Esophagus (tissue), 2 donors: ENCODE data around the gene ZNF579. TPM values are rescaled to one million over a fixed set of nuclear protein-coding genes. Genes with fewer than 3 reads are reported as not detected.
A peak's percentile ranks its signal among the peaks of the same experiment; 100 is the strongest.
"Not testable (repeated sequence)": the region's sequence is repeated elsewhere in the genome, so short reads cannot be mapped to it uniquely, and the experiment has no call there.

Experiments used
- H3K27ac ChIP-seq, 2 donors: one replicate each; pipeline ENCODE4 v1.5.1; 2013; ENCODE audit warnings: low read depth in 2 of 2, mild to moderate bottlenecking in 2 of 2, inconsistent platforms in 1 of 2, low read length in 1 of 2, moderate library complexity in 1 of 2
- H3K27me3 ChIP-seq, 2 donors: one replicate each; pipeline ENCODE4 v1.6.1; 2013; ENCODE audit warnings: low read length in 2 of 2, control low read depth in 1 of 2, mild to moderate bottlenecking in 1 of 2; ENCODE audit not compliant: insufficient read depth in 2 of 2, control insufficient read depth in 1 of 2
- H3K36me3 ChIP-seq, 2 donors: one replicate each; pipeline ENCODE4 v1.6.1; 2013; ENCODE audit warnings: low read length in 1 of 2; ENCODE audit not compliant: control insufficient read depth in 2 of 2, insufficient read depth in 2 of 2
- H3K4me1 ChIP-seq, 2 donors: one replicate each; pipeline ENCODE4 v1.6.1; 2013; ENCODE audit warnings: low read length in 1 of 2; ENCODE audit not compliant: control insufficient read depth in 2 of 2, insufficient read depth in 2 of 2
- H3K4me3 ChIP-seq, 2 donors: one replicate each; pipeline ENCODE4 v1.5.1; 2013; ENCODE audit warnings: low read length in 2 of 2, mild to moderate bottlenecking in 2 of 2, low read depth in 1 of 2, moderate library complexity in 1 of 2
- H3K9me3 ChIP-seq, 2 donors: one replicate each; pipeline ENCODE4 v1.6.1; 2013; ENCODE audit warnings: mild to moderate bottlenecking in 2 of 2, low read depth in 1 of 2, low read length in 1 of 2, moderate library complexity in 1 of 2; ENCODE audit not compliant: control insufficient read depth in 2 of 2, insufficient read depth in 1 of 2
- WGBS, 2 donors: extraction: QIAGEN DNeasy Blood & Tissue Kit; methylation state at CpG; one replicate each; pipeline ENCODE4 v1.1.7; 2013; 5-methylcytosine and 5-hydroxymethylcytosine counted together
- polyA plus RNA-seq, 2 donors: library from polyadenylated mRNA; stranded (reverse); fragments of 200-250 nt; gene quantifications; one replicate each; pipeline ENCODE4 v1.2.3, GENCODE V29; 2013
- donor health status: healthy with polysubstance abuse.
- donor health status: Bipolar disorder and iron deficiency.

Gene ZNF579
- polyA plus RNA-seq, 2 donors, result 3.4 to 4.4 TPM

DNA sequence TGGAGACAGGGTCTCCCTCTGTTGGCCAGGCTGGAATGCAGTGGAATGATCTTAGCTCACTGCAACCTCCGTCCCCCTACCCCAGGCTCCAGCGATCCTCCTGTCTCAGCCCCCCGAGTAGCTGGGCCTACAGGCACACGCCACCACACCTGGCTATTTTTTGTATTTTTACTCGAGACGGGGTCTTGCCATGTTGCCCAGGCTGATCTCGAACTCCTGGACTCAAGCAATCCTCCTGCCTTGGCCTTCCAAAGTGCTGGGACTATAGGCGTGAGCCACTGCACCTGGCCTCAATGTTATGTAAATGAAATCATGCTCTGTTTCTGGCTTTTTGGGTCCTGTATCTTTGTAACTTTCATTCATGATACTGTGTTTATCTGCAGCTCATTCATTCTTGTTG, 8.1 kb upstream of the ZNF579 start:
- WGBS, 2 donors, result 91 to 92% methylated on average over 8 of the region's 8 CpGs
- Histone ChIP-seq H3K36me3 (peaks cover 0 to 8% of the 10 kb centered on the region in 2 donors), H3K9me3 (no peaks in the 10 kb centered on the region), H3K4me1 (peaks cover 5 to 7% of the 10 kb centered on the region in 2 donors), H3K27ac (no peak overlapping the region), H3K4me3 (no peak overlapping the region), H3K27me3 (no peaks in the 10 kb centered on the region)

- Histone ChIP-seq H3K36me3 (no peaks in the 10 kb centered on the region), H3K27me3 (no peaks in the 10 kb centered on the region), H3K4me1 (peaks cover 6 to 7% of the 10 kb centered on the region in 2 donors), H3K27ac (no peak overlapping the region), H3K4me3 (peak overlapping the region; percentile 27 to 28), H3K9me3 (no peaks in the 10 kb centered on the region)
- 1 to 2% methylated on average over 40 of the region's 40 CpGs for WGBS, 2 donors
Measured at GRCh38 chr19:55586976-55587668, 6.5 kb upstream of the ZNF579 start.

DNA sequence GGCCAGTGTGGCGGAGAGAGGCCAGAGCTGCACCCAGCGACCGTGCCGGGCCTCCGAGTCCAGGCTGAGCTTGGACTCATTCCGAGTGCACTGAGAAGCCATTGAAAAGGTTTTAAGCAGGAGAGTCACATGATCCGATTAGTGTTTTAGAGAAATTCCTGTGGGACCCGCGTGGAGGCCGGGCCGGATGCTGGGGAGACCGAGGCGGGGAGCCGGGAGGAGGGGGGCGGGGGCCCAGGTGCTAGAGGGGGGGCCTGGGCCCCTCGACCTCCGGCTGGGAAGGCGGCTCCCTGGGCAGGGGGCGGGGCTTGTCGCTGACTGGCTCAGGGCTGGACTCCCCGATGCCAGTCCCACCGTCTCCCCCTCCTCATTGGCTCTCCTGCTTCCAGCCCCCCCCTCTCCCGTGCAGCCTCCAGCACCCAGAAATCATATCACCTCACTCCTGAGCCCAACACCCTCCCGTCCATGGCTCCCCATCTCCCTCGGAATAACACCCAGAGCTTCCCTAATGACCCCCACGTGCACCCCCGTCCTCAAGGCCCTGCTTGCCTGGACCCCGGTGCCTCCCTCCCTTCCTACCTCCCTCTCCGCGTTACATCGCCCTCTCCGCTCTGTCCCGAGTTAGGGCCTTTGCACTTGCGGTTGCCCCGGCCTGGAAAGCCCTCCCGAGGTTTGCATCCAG, 5.2 kb upstream of the ZNF579 start:
- Histone ChIP-seq H3K4me1 (peaks cover 7 to 9% of the 10 kb centered on the region in 2 donors), H3K9me3 (no peaks in the 10 kb centered on the region), H3K27ac (no peak overlapping the region), H3K4me3 (peak overlapping the region in 1 of 2 donors; percentile 21), H3K27me3 (no peaks in the 10 kb centered on the region), H3K36me3 (no peaks in the 10 kb centered on the region)
- 3% methylated on average over 24 to 36 of the region's 36 CpGs for WGBS, 2 donors

DNA sequence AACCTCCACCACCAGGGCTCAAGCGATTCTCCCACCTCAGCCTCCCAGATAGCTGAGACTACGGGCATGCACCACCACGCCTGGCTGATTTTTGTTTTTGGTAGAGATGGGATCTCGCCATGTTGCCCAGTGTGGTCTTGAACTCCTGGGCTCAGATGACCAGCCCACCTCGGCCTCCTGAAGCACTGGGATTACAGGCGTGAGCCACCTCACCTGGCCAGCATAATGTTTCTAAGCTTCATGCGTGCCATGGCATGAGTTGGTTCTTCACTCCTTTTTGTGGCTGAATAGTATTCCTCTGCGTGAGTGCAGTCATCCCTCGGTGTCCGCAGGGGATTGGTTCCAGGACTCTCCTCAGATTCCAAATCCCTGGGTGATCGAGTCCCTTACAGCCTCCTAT, 4.2 kb upstream of the ZNF579 start:
- no peak overlapping the region for H3K27ac ChIP-seq
- WGBS, 2 donors, result 89 to 90% methylated on average over 11 of the region's 11 CpGs
- peaks cover 7 to 9% of the 10 kb centered on the region in 2 donors for H3K4me1 ChIP-seq

GRCh38 chr19:55583897-55584296, 3.2 kb upstream of the ZNF579 start:
- H3K27ac ChIP-seq, H3K4me1 ChIP-seq, H3K4me3 ChIP-seq, H3K27me3 ChIP-seq, H3K9me3 ChIP-seq, H3K36me3 ChIP-seq: not testable (repeated sequence)
- 78 to 84% methylated on average over 8 of the region's 8 CpGs for WGBS, 2 donors

More for the DNA sequence above, 4.2 kb upstream of the ZNF579 start:
- Histone ChIP-seq H3K4me3 (no peak overlapping the region), H3K27me3 (no peaks in the 10 kb centered on the region), H3K36me3 (no peaks in the 10 kb centered on the region), H3K9me3 (no peaks in the 10 kb centered on the region)

DNA sequence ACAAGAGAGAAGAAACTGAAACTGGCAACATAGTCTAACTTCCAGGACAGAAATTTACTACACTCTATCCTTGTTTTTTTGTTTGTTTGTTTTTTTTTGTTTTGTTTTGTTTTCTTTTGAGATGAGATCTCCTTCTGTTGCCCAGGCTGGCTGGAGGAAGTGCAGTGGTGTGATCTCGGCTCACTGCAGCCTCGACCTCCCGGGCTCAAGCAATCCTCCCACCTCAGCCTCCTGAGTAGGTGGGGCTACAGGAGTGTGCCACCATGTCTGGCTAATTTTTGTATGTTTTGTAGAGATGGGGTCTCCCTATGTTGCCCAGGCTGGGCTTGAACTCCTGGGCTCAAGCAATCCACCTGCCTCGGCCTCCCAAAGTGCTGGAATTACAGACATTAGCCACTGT, 1.6 kb upstream of the ZNF579 start:
- WGBS, 2 donors, result 63 to 82% methylated on average over 4 of the region's 4 CpGs
- not testable (repeated sequence) for H3K27ac ChIP-seq, H3K27me3 ChIP-seq, H3K9me3 ChIP-seq, H3K4me3 ChIP-seq, H3K36me3 ChIP-seq, H3K4me1 ChIP-seq

DNA sequence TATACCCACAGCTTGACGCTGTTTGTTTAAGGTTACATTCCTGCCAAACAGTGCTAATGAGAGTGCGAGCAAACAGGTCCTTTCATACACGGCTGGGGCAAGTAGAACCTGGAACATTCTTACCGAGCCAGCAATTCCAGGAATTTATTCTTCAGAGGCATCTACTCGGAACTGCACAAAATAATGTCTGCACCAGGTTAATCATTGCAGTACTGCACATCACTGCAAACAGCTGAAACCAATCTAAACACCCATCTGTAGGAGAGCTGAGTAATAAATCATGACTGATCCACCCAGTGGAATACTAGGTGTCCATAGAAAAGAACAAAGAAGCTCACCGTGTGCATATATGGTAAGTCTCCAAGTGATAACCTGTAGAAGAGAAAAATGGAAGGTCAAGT, 1.2 kb upstream of the ZNF579 start:
- peaks cover 1 to 9% of the 10 kb centered on the region in 2 donors for H3K4me1 ChIP-seq

GRCh38 chr19:55581145-55581822, 636 bp upstream of the ZNF579 start:
- H3K4me3 ChIP-seq, result peak overlapping the region; percentile 68 to 86
- H3K4me1 ChIP-seq, result peaks cover 0 to 9% of the 10 kb centered on the region in 2 donors
- peak overlapping the region; percentile 76 to 83 for H3K27ac ChIP-seq
- 20 to 23% methylated on average over 12 of the region's 12 CpGs for WGBS, 2 donors
- H3K27me3 ChIP-seq, result no peaks in the 10 kb centered on the region
- H3K36me3 ChIP-seq, result peaks cover 4 to 9% of the 10 kb centered on the region in 2 donors
- no peaks in the 10 kb centered on the region for H3K9me3 ChIP-seq

More for the DNA sequence above, 1.2 kb upstream of the ZNF579 start:
- Histone ChIP-seq H3K27me3 (no peaks in the 10 kb centered on the region), H3K36me3 (peaks cover 4 to 8% of the 10 kb centered on the region in 2 donors), H3K27ac (no peak overlapping the region), H3K9me3 (no peaks in the 10 kb centered on the region), H3K4me3 (no peak overlapping the region)
- 16 to 18% methylated on average over 6 of the region's 6 CpGs for whole genome bisulfite sequencing, 2 donors

GRCh38 chr19:55579766-55580621, 654 bp downstream of the ZNF579 start:
- H3K9me3 ChIP-seq, result no peaks in the 10 kb centered on the region
- H3K27me3 ChIP-seq, result no peaks in the 10 kb centered on the region
- peak overlapping the region; percentile 76 to 83 for H3K27ac ChIP-seq
- peaks cover 4 to 9% of the 10 kb centered on the region in 2 donors for H3K36me3 ChIP-seq
- H3K4me3 ChIP-seq, result peak overlapping the region; percentile 68 to 86
- 11 to 12% methylated on average over 18 to 20 of the region's 20 CpGs for WGBS, 2 donors
- peaks cover 0 to 4% of the 10 kb centered on the region in 2 donors for H3K4me1 ChIP-seq
